Measurements from ENCODE around the gene ZSCAN31. TPM values are rescaled to one million over a fixed set of nuclear protein-coding genes. Genes with fewer than 3 reads are reported as not detected.

ZSCAN31 gene
- total and polyA plus RNA-seq, 10 of the 15 experiments (the other 5 are each of a cell fraction or from before 2014, with no cell fraction given) = 1.6 to 5.2 (median 2.9) TPM

DNA sequence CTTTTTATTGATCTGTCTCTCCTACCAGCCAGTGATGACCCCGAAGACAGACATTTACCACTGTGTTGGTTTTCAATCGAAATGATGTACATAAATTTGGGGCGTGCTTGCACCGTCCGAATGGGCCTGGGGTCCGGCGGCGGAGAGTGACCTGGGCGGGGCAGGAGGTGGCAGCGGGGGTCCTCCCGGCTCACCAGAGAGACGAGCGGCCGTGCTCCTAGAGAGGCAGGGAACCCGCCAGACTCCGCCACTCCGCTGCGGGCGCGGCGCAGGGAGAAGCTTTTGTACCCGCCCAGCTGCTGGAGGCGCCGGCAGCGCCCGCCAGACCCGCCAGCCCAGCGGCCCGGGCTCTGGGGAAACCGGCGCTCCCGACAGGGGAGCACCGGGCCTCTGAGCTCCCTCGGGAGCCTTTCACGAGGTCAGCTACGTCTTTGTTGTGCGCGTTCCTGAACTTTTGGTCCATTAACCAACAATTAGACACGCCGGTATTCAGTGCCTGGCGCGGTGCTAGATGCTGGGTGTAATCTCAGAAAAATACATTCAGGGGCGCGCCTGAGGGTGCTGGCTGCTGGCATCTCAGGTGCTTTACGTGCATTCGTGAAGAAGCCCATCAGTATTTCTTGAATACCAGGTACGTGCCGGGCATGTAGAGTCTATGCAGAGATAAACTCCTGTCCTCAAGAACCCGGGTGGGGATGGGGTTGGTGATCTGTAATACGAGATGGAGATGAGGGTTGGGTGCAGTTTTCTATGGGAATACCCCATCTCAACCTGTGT is 54.5 kb downstream of the ZSCAN31 start, which contains the start of gene PGBD1 (continued):
- no peak for TF ChIP-seq USF1 (IDR thresholded peaks at IDR 0.05; ENCODE audit: borderline replicate concordance, extremely low read length, insufficient read depth, low read depth, low read length)
- TF ChIP-seq SREBF1 (IDR thresholded peaks at IDR 0.05; ENCODE audit: low read length) = no peak
- TF ChIP-seq SIN3A (IDR thresholded peaks at IDR 0.05; ENCODE audit: low read depth, low read length) = no peak
- TF ChIP-seq SRF (IDR thresholded peaks at IDR 0.05; ENCODE audit: low read depth in 2 of 2, low read length in 2 of 2) = no peak
- no peak for TF ChIP-seq FOS (IDR thresholded peaks at IDR 0.05; ENCODE audit: borderline replicate concordance, extremely low read depth, insufficient read length)
- TF ChIP-seq, protein P1, sequence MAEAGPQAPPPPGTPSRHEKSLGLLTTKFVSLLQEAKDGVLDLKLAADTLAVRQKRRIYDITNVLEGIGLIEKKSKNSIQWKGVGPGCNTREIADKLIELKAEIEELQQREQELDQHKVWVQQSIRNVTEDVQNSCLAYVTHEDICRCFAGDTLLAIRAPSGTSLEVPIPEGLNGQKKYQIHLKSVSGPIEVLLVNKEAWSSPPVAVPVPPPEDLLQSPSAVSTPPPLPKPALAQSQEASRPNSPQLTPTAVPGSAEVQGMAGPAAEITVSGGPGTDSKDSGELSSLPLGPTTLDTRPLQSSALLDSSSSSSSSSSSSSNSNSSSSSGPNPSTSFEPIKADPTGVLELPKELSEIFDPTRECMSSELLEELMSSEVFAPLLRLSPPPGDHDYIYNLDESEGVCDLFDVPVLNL (IDR thresholded peaks at IDR 0.05; ENCODE audit: low read depth, low read length) = no peak
- no peak for TF ChIP-seq ZNF207 (IDR thresholded peaks at IDR 0.05; ENCODE audit: borderline replicate concordance)
- no peak for TF ChIP-seq NFYB (IDR thresholded peaks at IDR 0.05; ENCODE audit: insufficient read depth, low read depth, low read length)
- TF ChIP-seq SMC3 (IDR thresholded peaks at IDR 0.05; ENCODE audit: borderline replicate concordance, low read length) = no peak
- TF ChIP-seq TBL1XR1 (IDR thresholded peaks at IDR 0.05; ENCODE audit: low read depth, low read length) = no peak
- TF ChIP-seq ZSCAN29 (IDR thresholded peaks at IDR 0.05) = no peak
- no peak for TF ChIP-seq JUNB (IDR thresholded peaks at IDR 0.05)
- TF ChIP-seq ZNF384 (IDR thresholded peaks at IDR 0.05; ENCODE audit: borderline replicate concordance, low read depth, low read length) = no peak
- TF ChIP-seq YBX1 (IDR thresholded peaks at IDR 0.05) = no peak
- TF ChIP-seq RFX5 (IDR thresholded peaks at IDR 0.05; ENCODE audit: low read depth, low read length) = no peak
- TF ChIP-seq KDM1A (IDR thresholded peaks at IDR 0.05; ENCODE audit: borderline replicate concordance) = no peak
- TF ChIP-seq CHD4 (IDR thresholded peaks at IDR 0.05) = no peak
- TF ChIP-seq ATF2 (IDR thresholded peaks at IDR 0.05; ENCODE audit: low read length) = no peak
- no peak for TF ChIP-seq SUPT20H (IDR thresholded peaks at IDR 0.05; ENCODE audit: borderline replicate concordance, control insufficient read depth, low read depth, low read length)
- no peak for TF ChIP-seq CUX1 (IDR thresholded peaks at IDR 0.05; ENCODE audit: insufficient replicate concordance, low read depth, low read length)
- no peak for TF ChIP-seq HCFC1 (IDR thresholded peaks at IDR 0.05; ENCODE audit: low read length)
- no peak for TF ChIP-seq ZBED1 (IDR thresholded peaks at IDR 0.05; ENCODE audit: borderline replicate concordance)

Measured in GM12878 (cell line).